IPS DF 19.7 (cell line): ENCODE measurements around the gene CHST11.

Source experiments
- DNase-seq: peaks from one replicate; pipeline ENCODE4 v3.0.0-alpha.2; 2013; ENCODE audit warnings: low read depth, low spot score

CHST11 gene

GRCh38 chr12:104480826-104481440, 24.2 kb downstream of the CHST11 start:
- no peak for DNase-seq

GRCh38 chr12:104482113-104482512, 25.4 kb downstream of the CHST11 start:
- DNase-seq = no peak

- no peak for DNase-seq
These were observed 26.0 kb downstream of the CHST11 start for GRCh38 chr12:104482748-104483147.

- no peak for DNase-seq
These were observed 27.3 kb downstream of the CHST11 start for GRCh38 chr12:104484079-104484478.

GRCh38 chr12:104485651-104486362, 29.1 kb downstream of the CHST11 start:
- no peak for DNase-seq

- no peak for DNase-seq
These were observed 29.6 kb downstream of the CHST11 start for GRCh38 chr12:104486363-104486750.

GRCh38 chr12:104486943-104487819, 30.4 kb downstream of the CHST11 start:
- DNase-seq = no peak

GRCh38 chr12:104488374-104488773, 31.6 kb downstream of the CHST11 start:
- no peak for DNase-seq

GRCh38 chr12:104490186-104490585, 33.4 kb downstream of the CHST11 start:
- no peak for DNase-seq

- DNase-seq = no peak
These were observed 34.1 kb downstream of the CHST11 start for GRCh38 chr12:104490850-104491249.

GRCh38 chr12:104493496-104493895, 36.7 kb downstream of the CHST11 start:
- no peak for DNase-seq

GRCh38 chr12:104494137-104494792, 37.5 kb downstream of the CHST11 start:
- no peak for DNase-seq

- no peak for DNase-seq
These were observed 38.0 kb downstream of the CHST11 start for GRCh38 chr12:104494793-104495158.

GRCh38 chr12:104495786-104496185, 39.0 kb downstream of the CHST11 start:
- no peak for DNase-seq

- DNase-seq = no peak
These were observed 39.6 kb downstream of the CHST11 start for GRCh38 chr12:104496336-104496735.

- no peak for DNase-seq
These were observed 41.6 kb downstream of the CHST11 start for GRCh38 chr12:104498211-104498801.

GRCh38 chr12:104499668-104500332, 43.1 kb downstream of the CHST11 start:
- no peak for DNase-seq

GRCh38 chr12:104501115-104501514, 44.4 kb downstream of the CHST11 start:
- DNase-seq = no peak

GRCh38 chr12:104501660-104502059, 44.9 kb downstream of the CHST11 start:
- no peak for DNase-seq

GRCh38 chr12:104502217-104502616, 45.5 kb downstream of the CHST11 start:
- no peak for DNase-seq

GRCh38 chr12:104502638-104503037, 45.9 kb downstream of the CHST11 start:
- no peak for DNase-seq
